ENCODE measurements around the gene MYMK. TPM values are rescaled to one million over a fixed set of nuclear protein-coding genes. Genes with fewer than 3 reads are reported as not detected.

The MYMK gene
- total and polyA plus RNA-seq, 2 of the 8 experiments (the other 6 are each of a cell fraction or from before 2014, with no cell fraction given) = not detected

DNA sequence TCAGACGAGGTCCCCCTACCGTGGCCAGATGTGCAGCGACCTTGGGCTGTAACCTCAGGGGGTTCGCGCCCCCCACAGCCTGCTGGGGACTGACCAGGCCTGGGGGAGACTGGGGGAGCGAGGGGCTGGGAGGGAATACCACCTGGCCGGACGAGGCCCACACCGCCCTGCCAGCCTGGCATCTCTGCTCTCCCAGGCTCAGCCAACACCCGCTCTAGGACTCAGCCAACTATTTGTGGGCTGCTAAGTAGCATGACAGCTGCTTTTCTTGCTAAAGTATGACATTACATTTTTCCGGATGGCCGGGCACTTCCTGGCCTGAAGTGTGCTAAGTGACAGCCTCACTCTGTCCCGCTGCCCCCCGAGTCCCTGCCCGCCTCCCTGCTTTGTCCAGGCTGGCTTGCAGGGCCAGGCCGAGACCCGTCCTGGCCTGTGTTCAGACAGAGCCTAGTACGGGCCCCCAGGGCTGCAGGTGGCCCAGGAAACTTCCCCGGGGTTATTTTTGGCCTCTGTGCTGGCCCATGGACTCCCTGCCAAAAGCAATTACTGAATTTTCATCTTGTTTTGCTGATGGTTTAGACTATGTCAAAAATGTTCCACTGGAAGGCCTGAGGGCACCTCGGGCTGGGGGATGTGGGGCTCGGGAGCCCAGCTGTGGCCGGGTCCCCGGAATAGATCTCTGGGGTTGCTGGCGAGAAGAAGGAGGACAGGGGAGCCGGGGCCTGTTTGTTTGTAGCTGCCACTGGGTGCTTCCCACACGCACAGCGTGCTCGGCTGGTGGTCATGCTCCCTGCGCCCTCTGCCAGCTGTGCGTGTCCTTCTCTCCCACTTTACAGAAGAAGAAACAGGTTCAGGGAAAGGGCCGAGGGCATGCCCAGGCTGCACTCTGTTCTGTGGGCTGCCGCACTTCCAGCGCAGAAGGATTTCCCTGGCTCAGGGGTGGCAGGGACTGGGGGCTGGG is 32.4 kb downstream of the MYMK start (continued):
- TF ChIP-seq SAP30 (IDR thresholded peaks at IDR 0.05; ENCODE audit: insufficient read depth, insufficient replicate concordance, low read length) (no peak), KDM5A (IDR thresholded peaks at IDR 0.05; ENCODE audit: low read length) (no peak), CREB1 (IDR thresholded peaks at IDR 0.05) (no peak), CHD2 (IDR thresholded peaks at IDR 0.05; ENCODE audit: low read length) (no peak)
- TF ChIP-seq, protein P1, sequence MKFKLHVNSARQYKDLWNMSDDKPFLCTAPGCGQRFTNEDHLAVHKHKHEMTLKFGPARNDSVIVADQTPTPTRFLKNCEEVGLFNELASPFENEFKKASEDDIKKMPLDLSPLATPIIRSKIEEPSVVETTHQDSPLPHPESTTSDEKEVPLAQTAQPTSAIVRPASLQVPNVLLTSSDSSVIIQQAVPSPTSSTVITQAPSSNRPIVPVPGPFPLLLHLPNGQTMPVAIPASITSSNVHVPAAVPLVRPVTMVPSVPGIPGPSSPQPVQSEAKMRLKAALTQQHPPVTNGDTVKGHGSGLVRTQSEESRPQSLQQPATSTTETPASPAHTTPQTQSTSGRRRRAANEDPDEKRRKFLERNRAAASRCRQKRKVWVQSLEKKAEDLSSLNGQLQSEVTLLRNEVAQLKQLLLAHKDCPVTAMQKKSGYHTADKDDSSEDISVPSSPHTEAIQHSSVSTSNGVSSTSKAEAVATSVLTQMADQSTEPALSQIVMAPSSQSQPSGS (IDR thresholded peaks at IDR 0.05; ENCODE audit: low read length) = no peak
- TF ChIP-seq, protein P2, sequence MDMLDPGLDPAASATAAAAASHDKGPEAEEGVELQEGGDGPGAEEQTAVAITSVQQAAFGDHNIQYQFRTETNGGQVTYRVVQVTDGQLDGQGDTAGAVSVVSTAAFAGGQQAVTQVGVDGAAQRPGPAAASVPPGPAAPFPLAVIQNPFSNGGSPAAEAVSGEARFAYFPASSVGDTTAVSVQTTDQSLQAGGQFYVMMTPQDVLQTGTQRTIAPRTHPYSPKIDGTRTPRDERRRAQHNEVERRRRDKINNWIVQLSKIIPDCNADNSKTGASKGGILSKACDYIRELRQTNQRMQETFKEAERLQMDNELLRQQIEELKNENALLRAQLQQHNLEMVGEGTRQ (IDR thresholded peaks at IDR 0.05; ENCODE audit: low read length) = no peak
